IPS DF 4.7 (cell line): ENCODE data around the gene KRTAP2-4.
"Not testable (repeated sequence)": the region's sequence is repeated elsewhere in the genome, so short reads cannot be mapped to it uniquely, and the experiment has no call there.

Source experiments
- DNase-seq: peaks from one replicate; pipeline ENCODE4 v3.0.0-alpha.2; 2013; ENCODE audit warnings: low spot score; ENCODE audit errors: extremely low read depth

Gene KRTAP2-4, protein sequence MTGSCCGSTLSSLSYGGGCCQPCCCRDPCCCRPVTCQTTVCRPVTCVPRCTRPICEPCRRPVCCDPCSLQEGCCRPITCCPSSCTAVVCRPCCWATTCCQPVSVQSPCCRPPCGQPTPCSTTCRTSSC

DNA sequence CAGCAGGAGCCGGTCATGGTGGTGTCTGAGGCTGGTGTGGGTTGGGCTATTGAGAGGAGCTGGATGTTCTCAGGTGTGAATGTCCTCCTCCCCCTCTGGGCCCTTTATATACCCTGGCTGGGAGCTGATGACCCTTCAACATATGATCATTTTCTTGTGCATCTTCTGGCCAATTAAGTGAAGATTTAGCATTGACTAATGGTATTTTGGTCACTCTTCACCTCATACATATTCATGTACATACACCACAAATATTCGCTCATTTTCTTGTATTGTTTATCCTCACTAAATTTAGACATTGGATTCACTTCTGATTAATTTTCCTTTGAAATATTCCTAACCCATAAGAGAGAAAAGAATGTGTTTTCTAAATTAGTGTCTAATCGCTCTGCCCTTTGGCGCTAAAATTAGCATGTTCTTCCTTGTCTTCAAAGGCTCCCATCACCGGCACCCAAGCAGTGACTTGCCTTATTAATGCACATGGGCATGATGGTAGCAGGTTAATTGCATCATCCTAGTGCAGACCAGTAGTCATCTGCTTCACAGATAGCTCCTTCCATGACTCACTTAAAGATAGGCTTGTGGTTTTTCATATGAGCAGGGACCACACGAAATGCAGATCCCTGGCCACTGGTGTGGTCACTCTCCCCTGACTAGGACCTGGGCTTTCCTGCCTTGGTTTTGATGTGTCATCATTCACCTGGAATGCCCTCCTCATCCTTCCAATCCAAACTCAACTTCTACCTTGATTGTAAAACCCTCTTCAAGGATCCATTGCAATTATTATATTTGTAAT lies at the start of gene KRTAP2-4:
Gene KRTAP2-4, minus strand, starts transcription at position 51 of the 796 bp plus-strand sequence. Its CDS starts 34 bp downstream, at position 17.
- no peak for DNase-seq

DNA sequence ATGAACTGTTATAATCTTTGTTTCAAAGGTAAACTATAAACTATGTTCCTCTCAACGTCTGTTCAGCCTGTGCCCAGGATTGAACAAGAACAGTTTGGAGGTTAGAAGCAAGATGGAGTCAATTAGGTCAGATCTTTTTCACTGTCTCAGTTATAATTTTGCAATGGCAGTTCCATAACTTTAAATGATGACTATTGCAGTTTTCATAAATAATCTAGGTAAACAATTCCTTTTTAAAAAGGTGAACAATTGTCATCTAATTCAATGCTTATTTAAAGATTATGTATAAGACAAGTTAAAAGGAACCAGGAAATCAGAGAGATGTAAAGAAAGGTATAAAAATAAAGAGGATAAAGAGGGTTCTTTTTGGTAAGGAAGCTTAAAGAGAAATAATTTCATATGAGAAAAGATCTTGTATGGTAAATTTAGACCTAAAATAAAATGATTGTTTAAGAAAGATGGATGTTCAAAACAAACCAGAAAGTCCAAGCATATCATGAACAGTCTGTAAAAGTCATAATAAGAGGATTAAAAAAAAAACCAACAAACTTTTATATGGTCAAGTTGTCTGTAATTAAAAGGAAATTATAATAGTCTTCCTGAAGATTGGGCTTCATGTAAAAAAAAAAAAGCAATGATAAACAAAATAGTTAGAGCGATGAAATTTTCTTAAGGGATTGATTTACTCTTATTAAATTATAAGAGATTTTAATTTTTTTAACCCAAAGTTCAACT lies 45.6 kb upstream of the KRTAP2-4 start:
- no peak for DNase-seq

DNA sequence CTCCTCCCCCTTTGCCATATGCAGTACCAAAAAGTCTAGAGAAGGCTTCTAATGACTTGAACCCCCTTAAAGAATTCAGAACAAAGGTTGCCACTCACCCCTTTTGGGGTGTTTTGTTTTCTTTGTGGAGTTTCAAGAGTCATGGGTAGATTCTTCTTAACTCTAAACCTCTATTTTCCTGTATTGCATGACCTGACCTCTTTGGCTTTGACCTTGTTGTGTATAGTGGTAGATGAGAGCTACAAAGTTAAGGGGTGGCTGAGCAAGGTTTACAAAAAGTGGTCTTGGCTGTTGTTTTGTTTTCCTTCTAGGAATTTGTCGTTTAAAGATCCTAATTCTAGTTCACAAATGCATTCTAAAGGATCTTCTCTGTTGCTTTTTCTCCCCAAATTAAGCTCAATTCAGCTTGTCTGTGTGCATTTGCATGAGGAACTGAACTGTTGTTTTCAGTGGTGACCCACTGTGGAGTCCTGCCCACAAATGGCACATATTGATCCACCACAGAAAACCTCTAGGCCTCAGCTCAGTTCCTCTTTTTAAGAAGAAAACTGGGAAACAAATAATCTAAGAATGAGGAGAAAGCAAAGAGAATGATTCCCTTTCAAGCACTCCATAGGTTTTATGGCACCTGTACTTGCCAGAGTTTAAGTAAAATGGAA lies 43.2 kb upstream of the KRTAP2-4 start:
- DNase-seq: not testable (repeated sequence)

DNA sequence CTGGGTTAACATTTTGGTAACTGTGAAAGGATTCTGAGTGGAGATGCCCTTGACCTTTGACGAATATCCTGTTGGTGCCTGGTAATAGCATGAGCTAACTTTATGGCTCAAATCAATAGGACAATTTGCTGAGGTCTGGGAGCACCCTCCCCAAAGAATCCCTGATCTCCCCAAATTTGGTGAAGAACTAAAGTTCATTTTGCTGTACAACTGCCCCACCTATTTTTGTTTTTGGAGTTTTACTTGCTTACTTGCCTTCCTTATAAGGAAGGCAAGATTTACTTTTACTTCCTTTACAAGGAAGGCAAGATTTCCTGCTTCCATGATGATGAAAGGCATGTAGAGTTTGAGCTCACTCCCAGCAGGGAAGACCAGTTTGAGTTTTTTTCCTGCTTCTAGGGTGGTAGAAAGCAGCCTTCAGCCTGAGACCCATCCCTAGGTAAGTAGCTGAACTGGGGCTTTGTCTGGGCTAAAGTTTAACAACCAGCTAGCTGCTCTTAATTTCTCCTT lies 42.3 kb upstream of the KRTAP2-4 start:
- DNase-seq: no peak

DNA sequence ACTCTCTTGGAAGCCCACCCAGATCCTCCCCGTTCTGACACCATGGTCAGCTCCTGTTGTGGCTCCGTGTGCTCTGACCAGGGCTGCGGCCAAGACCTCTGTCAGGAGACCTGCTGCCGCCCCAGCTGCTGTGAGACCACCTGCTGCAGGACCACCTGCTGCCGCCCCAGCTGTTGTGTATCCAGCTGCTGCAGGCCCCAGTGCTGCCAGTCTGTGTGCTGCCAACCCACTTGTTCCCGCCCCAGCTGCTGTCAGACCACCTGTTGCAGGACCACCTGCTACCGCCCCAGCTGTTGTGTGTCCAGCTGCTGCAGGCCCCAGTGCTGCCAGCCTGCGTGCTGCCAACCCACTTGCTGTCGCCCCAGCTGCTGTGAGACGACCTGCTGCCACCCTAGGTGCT lies 39.7 kb upstream of the KRTAP2-4 start, which contains the start of gene KRTAP4-9:
Gene KRTAP4-9, plus strand, starts transcription at position 43 of the 400 bp plus-strand sequence. Its CDS starts 0 bp downstream, at position 43.
- DNase-seq: not testable (repeated sequence)

DNA sequence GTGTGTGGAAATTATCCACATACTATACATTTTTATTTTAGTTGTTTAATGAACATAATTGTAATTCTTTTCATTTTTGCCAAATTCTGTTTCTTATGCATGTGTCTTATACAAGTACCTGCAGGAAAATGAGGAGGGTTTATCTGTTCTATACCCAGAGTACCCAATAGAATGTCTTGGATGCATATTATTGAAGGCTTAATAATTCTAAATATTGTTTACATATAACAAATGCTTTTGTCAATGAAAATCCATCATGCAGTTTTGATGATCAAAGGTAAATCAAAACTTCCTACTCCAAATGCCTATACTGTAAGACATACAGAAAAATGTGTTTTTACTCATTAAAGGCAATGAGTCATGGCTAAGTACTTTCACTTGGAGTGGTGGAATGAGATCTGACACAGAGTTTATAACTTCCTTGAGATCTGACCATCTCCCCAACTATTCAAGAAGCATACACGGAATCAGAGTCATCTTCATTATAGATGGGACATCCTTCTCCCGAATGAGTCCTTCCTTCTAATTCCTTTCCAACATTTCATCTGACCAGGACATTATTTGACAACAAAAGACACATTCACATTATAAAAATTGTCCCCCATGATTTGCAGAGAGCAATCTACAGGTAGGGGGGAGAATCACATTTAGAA lies 38.8 kb upstream of the KRTAP2-4 start:
- DNase-seq: not testable (repeated sequence)

DNA sequence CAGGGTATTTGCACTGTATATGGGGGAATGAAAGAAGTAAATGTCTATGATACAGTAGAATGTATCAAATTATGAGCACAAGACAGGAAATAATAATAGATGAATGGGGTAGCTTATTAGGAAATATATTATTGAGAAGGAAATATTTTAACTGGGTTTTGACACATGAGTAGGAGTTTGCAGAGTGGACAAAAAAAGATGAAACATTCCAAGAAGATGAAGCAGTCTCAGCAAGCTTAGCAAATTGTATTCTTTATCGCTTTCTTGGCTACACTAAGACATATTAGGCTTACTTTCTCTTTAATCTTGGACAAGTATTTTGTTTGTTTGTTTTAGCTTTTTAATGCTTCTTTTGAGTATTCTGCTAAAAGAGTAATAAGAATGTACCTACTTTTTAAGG lies 38.2 kb upstream of the KRTAP2-4 start:
- DNase-seq: no peak

DNA sequence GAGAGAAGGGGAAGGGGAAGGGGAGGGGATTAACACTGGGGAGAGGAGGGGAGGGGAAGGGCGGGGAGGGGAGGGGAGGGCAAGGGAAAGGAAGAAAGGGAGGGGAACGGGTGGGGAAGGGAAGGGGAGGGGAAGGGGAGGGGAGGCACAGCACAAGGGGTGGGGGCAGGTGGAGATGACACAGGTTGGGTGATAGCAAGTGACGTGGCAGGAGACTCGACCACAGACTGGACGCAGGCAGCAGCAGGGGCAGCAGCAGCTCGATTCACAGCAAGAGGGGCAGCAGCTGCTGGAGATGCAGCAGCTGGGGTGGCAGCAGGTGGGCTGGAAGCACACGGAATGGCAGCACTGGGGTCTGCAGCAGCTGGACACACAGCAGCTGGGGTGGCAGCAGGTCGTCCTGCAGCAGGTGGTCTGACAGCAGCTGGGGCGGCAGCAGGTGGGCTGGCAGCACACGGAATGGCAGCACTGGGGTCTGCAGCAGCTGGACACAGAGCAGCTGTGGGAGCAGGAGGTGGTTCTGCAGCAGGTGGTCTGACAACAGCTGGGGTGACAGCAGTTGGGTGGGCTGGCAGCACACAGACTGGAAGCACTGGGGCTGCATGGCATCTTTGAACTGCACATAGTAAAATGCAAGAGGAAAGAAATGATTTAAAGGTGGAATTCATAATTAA lies 36.0 kb upstream of the KRTAP2-4 start, which contains the start of gene KRTAP4-16:
Gene KRTAP4-16, minus strand, starts transcription at position 624 of the 674 bp plus-strand sequence. Its CDS starts 0 bp downstream, at position 624.
- DNase-seq: no peak

DNA sequence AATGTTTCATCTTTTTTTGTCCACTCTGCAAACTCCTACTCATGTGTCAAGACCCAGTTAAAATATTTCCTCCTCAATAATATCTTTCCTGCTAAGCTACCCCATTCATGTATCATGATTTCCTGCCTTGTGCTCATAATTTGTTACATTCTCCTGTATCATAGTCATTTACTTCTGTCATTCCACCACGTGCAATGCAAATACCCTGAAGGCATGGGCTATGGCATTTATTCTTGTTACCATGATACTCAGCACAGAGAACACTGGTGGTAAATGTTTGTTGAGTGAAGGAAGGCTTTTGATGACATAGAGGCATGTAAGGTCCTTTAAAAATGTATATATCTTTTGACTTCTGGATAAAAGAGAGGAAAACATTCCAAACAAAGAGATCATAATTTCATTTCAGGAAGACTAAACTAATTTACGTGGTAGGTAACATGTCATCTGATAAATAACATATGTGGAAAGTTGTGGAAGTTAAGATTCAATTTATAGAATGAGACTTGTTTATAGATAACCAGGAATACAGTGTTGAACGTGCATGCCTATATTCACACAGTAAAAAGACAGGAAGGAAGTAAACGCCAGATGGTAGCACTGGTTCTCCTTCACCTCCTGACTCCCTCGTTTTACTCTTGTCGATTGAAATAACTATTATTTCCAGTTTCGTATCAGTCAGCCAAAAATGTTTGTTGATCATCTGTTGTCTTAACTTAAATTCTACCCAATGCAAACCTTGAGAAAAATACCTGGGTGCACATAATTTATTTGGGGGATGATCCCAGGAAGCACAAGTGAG lies 34.2 kb upstream of the KRTAP2-4 start:
- not testable (repeated sequence) for DNase-seq

DNA sequence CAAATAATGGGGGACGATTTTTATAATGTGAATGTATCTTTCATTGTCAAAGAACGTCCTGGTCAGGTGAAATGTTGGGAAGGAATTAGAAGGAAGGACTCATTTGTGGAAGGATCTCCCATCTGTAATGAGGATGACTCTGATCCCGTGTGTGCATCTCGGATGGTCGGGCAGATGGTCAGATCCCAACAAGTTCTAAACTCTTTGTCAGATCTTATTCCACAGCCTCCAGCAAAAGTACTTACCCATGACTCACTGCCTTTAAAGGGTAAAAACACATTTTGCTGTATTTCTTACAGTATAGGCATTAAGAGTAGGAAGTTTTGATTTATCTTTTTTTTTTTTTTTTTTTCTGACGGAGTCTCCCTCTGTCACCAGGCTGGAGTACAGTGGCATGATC lies 32.8 kb upstream of the KRTAP2-4 start:
- DNase-seq: no peak

DNA sequence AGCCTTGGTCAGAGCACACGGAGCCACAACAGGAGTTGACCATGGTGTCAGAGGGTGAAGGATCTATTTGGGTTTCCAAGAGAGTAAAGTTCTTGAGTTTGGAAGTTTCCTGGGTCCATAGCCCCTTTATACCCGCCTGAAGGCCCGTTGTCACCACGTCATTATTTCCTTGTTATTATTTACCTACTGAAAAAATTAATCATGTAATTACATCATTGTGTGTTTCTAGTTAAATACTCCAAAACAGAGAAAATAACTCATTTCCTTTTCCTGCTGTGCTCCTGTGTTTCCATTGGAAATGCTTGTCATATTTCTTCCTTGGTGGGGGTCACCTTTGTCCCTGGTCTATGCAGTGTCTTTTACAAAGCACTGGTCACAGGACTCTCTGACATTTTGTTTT lies 32.4 kb upstream of the KRTAP2-4 start, which contains the start of gene KRTAP4-8:
Gene KRTAP4-8, minus strand, starts transcription at position 101 of the 400 bp plus-strand sequence. Its CDS starts 58 bp downstream, at position 43.
- no peak for DNase-seq

DNA sequence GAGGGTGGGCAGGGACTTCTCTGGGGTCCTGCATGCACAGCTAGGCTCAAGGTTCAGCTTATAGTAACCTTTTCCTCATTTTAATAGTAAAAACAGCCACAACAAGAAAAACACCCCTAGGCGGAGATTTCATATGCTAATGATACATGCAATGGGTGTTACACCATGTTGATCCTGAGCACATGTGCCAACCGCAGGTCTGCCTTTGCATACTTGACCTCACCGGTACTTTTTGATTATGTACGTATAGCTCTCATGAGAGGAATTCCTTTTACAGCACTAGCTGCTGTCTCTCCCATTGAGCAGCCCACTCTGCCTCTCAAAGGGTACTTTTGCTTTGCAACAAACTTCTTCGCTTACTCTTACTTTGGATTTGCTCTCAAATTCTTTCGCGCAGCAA lies 30.4 kb upstream of the KRTAP2-4 start:
- no peak for DNase-seq

DNA sequence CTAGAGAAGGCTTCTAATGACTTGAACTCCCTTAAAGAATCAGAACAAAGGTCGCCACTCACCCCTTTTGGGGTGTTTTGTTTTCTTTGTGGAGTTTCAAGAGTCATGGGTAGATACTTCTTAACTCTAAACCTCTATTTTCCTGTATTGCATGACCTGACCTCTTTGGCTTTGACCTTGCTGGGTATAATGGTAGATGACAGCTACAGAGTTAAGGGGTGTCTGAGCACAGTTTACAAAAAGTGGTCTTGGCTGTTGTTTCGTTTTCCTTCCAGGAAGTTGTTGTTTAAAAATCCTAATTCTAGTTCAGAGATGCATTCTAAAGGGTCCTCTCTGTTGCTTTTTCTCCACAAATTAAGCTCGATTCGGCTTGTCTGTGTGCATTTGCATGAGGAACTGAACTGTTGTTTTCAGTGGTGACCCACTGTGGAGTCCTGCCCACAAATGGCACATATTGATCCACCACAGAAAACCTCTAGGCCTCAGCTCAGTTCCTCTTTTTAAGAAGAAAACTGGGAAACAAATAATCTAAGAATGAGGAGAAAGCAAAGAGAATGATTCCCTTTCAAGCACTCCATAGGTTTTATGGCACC lies 23.2 kb upstream of the KRTAP2-4 start:
- not testable (repeated sequence) for DNase-seq

DNA sequence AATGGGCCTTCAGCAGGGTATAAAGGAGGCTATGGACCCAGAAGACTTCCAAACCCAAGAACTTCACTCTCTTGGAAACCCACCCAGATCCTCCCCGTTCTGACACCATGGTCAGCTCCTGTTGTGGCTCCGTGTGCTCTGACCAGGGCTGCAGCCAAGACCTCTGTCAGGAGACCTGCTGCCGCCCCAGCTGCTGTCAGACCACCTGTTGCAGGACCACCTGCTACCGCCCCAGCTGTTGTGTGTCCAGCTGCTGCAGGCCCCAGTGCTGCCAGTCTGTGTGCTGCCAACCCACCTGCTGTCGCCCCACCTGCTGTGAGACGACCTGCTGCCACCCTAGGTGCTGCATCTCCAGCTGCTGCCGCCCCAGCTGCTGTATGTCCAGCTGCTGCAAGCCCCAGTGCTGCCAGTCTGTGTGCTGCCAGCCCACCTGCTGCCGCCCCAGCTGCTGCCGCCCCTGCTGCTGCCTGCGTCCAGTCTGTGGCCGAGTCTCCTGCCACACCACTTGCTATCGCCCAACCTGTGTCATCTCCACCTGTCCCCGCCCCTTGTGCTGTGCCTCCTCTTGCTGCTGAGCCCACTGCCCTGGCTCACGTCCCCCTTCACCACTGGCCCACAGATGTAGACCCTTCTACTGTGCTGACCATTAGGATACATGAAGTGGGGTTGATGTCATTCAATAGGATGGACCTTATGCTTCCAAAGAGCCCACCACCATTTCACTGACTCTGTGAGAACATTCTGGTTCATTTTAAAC lies 18.6 kb upstream of the KRTAP2-4 start, which contains the start of gene KRTAP4-7:
Gene KRTAP4-7, plus strand, starts transcription at position 51 of the 757 bp plus-strand sequence. Its CDS starts 57 bp downstream, at position 108.
- not testable (repeated sequence) for DNase-seq

DNA sequence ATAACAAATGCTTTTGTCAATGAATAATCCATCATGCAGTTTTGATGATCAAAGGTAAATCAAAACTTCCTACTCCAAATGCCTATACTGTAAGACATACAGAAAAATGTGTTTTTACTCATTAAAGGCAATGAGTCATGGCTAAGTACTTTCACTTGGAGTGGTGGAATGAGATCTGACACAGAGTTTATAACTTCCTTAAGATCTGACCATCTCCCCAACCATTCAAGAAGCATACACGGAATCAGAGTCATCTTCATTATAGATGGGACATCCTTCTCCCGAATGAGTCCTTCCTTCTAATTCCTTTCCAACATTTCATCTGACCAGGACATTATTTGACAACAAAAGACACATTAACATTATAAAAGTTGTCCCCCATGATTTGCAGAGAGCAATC lies 17.7 kb upstream of the KRTAP2-4 start:
- DNase-seq: not testable (repeated sequence)

DNA sequence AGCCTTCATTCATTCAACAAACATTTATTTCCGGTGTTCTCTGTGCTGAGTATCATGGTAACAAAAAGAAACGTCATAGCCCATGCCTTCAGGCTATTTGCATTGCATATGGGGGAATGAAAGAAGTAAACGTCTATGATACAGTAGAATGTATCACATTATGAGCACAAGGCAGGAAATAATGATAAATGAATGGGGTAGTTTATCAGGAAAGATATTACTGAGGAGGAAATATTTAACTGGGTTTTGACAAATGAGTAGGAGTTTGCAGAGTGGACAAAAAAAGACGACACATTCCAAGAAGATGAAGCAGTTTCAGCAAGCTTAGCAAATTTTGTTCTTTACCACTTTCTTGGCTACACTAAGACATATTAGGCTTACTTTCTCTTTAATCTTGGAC lies 16.9 kb upstream of the KRTAP2-4 start:
- DNase-seq: no peak

DNA sequence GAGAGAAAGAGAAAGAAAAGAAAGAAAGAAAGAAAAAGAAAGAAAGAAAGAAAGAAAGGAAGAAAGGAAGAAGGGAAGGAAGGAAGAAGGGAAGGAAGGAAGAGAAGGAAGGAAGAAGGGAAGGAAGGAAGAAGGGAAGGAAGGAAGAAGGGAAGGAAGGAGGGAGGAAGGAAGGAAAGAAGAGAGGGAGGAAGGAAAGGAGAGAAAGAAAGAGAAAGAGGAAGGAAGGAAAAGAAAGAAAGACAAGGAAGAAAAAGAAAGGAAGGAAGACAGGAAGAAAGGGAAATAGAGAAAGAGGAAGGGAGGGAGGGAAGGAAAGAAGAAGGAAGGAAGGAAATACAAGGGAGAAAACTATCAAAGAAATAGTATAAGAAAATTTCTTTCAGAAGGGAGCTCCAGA lies 11.1 kb upstream of the KRTAP2-4 start:
- no peak for DNase-seq

DNA sequence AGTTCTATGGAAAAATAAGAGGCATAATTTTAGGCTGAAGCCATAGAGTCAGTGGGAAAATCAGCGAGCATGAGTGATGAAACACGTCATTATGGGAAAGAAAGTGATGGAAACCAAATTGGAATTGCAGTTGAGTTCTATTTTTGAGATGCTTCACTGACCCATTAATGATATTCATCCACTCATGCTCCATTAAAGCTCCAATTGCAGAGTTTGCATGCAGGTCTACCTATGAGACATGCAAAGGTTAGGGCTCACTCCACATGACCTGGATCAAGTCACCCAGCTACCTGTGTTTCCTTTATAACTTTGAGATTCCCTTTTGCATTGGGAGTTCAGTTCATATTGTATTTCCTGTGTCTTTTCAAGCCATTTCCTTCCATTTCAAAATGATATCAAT lies 8.0 kb upstream of the KRTAP2-4 start:
- no peak for DNase-seq
